ENCODE measurements around the gene SLC17A6.

SLC17A6 gene

DNA sequence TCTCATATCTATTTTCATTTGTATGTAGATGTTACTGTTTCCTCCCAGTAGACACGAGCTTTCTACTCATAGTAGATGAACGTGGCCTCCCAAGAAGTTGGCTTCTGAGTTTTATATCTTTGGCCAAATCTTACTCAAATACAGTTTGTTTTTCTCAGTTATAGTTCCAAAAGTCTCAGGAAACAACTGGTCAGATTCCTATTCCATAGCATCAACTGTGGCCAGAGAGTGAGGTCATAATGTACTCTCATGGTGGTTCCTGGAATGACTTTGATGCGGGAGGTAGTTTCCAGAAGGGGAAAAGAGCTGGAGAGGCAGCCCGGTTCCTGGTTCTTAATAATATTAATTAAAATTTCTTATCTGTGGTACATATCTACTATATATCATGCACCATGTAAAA is 77.3 kb downstream of the SLC17A6 start:
- H3K4me3 ChIP-seq (ENCODE audit: low read depth, low read length) = no peak overlapping the region
- H3K36me3 ChIP-seq = no peaks in the 10 kb centered on the region

DNA sequence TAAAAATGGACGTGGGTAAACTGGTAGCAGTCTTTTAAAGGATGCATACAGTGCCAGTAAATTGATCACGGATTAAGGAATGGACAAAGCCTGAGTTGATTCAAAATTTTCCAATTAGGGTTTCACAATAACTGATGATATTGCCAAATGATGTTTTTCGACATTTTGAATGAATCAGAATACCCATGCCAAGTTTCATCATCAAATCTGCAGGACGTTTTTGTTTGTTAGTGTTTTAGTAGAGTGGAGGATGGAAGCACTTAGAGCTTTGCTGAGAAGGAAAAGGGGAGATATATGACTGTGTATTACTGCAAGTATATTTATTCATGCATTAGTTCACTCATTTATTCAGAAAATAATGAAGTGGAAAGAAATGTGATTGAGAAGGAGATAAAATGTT is 78.3 kb downstream of the SLC17A6 start:
- Histone ChIP-seq H3K27me3 (ENCODE audit: insufficient read depth, low read depth, severe bottlenecking) (no peaks in the 10 kb centered on the region), H3K36me3 (no peaks in the 10 kb centered on the region), H3K9me3 (ENCODE audit: severe bottlenecking) (no peaks in the 10 kb centered on the region), H3K4me3 (ENCODE audit: low read depth, low read length) (no peak overlapping the region), H3K27ac (no peak overlapping the region)
- TF ChIP-seq, protein P1, sequence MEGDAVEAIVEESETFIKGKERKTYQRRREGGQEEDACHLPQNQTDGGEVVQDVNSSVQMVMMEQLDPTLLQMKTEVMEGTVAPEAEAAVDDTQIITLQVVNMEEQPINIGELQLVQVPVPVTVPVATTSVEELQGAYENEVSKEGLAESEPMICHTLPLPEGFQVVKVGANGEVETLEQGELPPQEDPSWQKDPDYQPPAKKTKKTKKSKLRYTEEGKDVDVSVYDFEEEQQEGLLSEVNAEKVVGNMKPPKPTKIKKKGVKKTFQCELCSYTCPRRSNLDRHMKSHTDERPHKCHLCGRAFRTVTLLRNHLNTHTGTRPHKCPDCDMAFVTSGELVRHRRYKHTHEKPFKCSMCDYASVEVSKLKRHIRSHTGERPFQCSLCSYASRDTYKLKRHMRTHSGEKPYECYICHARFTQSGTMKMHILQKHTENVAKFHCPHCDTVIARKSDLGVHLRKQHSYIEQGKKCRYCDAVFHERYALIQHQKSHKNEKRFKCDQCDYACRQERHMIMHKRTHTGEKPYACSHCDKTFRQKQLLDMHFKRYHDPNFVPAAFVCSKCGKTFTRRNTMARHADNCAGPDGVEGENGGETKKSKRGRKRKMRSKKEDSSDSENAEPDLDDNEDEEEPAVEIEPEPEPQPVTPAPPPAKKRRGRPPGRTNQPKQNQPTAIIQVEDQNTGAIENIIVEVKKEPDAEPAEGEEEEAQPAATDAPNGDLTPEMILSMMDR (IDR thresholded peaks at IDR 0.05; ENCODE audit: low read depth, low read length) = no peak
- no peak for DNase-seq

More for the DNA sequence above, 77.3 kb downstream of the SLC17A6 start:
- Histone ChIP-seq H3K9me3 (ENCODE audit: severe bottlenecking) (no peaks in the 10 kb centered on the region), H3K27me3 (ENCODE audit: insufficient read depth, low read depth, severe bottlenecking) (no peaks in the 10 kb centered on the region), H3K27ac (no peak overlapping the region)
- no peak for DNase-seq
- TF ChIP-seq, protein P1 (IDR thresholded peaks at IDR 0.05; ENCODE audit: low read depth, low read length) = no peak

DNA sequence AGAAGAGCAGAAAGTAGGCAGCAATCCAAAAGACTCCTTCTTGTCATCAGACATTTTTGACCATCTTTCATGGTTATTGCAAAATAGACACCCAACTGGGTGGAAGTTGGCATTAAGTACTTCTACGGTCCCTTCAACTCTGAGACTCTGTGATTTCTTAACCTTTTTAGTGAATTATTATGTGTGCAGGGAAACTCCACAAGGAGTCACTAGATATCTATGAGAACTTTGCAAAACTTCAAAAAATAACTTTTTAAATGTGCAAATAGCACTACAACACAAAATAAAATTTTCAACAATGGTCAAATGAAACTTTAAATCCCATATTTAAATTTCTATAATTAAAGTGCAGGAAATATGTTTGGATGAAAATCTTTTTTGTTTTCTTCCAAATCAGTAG is 88.7 kb downstream of the SLC17A6 start:
- TF ChIP-seq, protein P1 (IDR thresholded peaks at IDR 0.05; ENCODE audit: low read depth, low read length) = no peak
- Histone ChIP-seq H3K4me3 (ENCODE audit: low read depth, low read length) (no peak overlapping the region), H3K27ac (no peak overlapping the region), H3K9me3 (ENCODE audit: severe bottlenecking) (no peaks in the 10 kb centered on the region), H3K36me3 (no peaks in the 10 kb centered on the region), H3K27me3 (ENCODE audit: insufficient read depth, low read depth, severe bottlenecking) (no peaks in the 10 kb centered on the region)
- DNase-seq = no peak

Measured in WERI-Rb-1 (cell line).